Measurements from ENCODE around the gene NACC1. TPM values are rescaled to one million over a fixed set of nuclear protein-coding genes. Genes with fewer than 3 reads are reported as not detected.

NACC1 gene
- polyA plus RNA-seq (ENCODE audit: insufficient read length in 4 of 4), result 10 to 100 TPM; 18.0 to 41.2 (median 32.0) TPM

GRCh38 chr19:13117772-13118423 is at the start of gene NACC1:
Gene NACC1, plus strand, starts transcription at chr19:13118264. Its CDS starts 16,944 bp downstream, at chr19:13135208.
- DNase-seq (ENCODE audit: low read depth in 4 of 4, low spot score in 2 of 4), result peak in 3 of 4 donors; percentile 69 to 81 (median 75)

- no peak for DNase-seq (ENCODE audit: low read depth in 4 of 4, low spot score in 2 of 4)
Observed at GRCh38 chr19:13069415-13070359, 48.4 kb upstream of the NACC1 start.

GRCh38 chr19:13070425-13071140 is 47.5 kb upstream of the NACC1 start:
- DNase-seq (ENCODE audit: low read depth in 4 of 4, low spot score in 2 of 4), result no peak

DNA sequence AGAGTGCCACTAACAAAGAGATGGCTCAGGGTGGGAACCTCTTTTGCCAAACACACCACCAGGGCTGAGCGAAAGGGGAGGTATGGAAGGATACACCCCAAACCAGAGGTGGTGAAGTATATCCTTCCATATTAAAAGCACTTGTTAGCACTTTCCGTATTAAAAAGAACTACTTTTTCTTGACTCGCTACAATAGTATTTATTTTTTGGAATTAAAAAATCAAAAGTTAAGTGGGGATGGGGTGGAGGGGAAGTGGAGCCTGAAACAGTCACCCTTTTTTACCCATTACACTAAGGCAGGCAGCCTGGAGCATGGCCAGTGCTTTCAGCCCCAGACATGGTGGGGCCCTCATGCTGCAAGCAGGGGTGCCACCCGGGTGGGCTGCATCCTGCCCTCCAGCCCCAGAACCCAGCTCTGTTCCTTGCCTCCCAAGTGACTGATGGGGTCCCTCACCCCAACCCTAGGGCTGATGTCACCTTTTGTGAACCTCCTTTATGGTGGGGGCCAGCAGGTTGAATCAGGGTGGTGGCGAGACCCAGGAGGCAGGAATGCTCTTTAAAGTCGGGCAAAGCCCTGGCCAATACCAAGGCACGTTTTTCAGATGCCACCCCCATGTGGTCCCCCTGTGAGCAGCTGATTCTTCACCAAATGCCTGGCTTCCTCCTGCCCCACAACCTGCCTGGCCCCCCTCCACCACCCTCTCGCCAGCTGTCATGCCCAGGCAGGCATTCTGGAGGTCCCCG is 46.4 kb upstream of the NACC1 start:
- no peak for DNase-seq (ENCODE audit: low read depth in 4 of 4, low spot score in 2 of 4)

GRCh38 chr19:13072188-13072908 is 45.7 kb upstream of the NACC1 start:
- DNase-seq (ENCODE audit: low read depth in 4 of 4, low spot score in 2 of 4), result no peak

DNA sequence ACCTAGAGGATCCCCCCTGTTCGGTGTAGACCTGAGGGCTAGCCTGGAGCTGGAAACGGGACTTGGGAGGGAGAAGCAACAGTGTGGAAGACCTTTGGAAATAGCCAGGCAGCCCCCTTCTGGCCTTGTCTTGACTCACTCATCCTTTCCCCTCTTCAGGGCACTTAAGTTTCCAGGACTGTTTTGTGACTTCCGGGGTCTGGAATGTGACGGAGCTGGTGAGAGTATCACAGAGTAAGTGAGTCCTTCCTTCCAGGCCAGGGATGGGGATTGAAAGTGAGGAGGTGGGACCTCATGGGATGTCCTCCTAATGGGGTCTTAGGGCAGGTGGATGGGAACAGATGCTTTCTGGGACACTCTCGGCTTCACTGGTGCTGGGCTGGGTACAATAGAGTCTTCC is 44.8 kb upstream of the NACC1 start:
- DNase-seq (ENCODE audit: low read depth in 4 of 4, low spot score in 2 of 4), result no peak

GRCh38 chr19:13074378-13074777 is 43.7 kb upstream of the NACC1 start:
- no peak for DNase-seq (ENCODE audit: low read depth in 4 of 4, low spot score in 2 of 4)

GRCh38 chr19:13076320-13076719 is 41.7 kb upstream of the NACC1 start:
- no peak for DNase-seq (ENCODE audit: low read depth in 4 of 4, low spot score in 2 of 4)

DNA sequence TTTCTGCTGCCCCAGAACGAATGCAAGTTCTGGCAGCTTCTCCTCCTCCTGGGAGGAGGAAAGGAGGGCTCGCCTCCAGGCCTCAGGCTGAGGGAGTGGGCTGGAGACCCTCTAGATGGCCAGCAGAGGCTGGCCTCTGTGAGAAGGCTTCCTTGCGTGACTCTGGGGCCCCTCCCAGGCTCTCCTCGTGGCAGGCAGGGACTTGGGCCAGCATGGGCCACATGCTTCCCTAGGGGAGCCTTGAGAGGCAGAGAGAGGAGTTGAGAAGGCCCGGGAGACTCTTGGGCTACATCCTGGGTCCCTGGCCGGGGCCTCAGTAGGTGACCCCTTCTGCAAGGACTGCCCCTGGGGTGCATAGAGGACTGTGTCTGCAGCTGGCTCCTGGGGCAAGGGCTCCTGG is 41.3 kb upstream of the NACC1 start:
- DNase-seq (ENCODE audit: low read depth in 4 of 4, low spot score in 2 of 4), result no peak

GRCh38 chr19:13077240-13077639 is 40.8 kb upstream of the NACC1 start:
- no peak for DNase-seq (ENCODE audit: low read depth in 4 of 4, low spot score in 2 of 4)

GRCh38 chr19:13078381-13078780 is 39.7 kb upstream of the NACC1 start:
- no peak for DNase-seq (ENCODE audit: low read depth in 4 of 4, low spot score in 2 of 4)

GRCh38 chr19:13078897-13079541 is 39.0 kb upstream of the NACC1 start:
- no peak for DNase-seq (ENCODE audit: low read depth in 4 of 4, low spot score in 2 of 4)

DNA sequence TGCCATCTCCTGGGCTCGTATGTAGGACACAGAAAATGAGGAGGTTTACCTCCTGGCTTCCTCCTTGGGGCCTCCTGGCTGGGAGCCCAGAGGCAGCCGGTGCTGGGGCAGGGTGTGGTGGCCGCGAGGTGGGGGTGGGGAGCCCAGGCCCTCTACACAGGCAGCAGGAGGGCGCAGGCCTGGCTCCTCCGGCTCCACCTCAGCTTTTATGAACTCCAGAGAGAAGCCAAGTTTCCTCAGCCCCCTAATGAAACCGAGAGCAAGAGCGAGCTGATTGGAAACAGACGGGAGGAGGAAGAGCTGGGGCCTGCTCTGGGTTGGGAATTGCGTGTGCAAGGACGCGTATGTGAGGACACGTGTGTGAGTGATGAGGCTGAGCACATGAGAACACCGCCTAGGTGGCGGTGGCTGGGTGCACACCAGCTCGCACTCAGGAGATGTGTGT is 38.5 kb upstream of the NACC1 start:
- no peak for DNase-seq (ENCODE audit: low read depth in 4 of 4, low spot score in 2 of 4)

DNA sequence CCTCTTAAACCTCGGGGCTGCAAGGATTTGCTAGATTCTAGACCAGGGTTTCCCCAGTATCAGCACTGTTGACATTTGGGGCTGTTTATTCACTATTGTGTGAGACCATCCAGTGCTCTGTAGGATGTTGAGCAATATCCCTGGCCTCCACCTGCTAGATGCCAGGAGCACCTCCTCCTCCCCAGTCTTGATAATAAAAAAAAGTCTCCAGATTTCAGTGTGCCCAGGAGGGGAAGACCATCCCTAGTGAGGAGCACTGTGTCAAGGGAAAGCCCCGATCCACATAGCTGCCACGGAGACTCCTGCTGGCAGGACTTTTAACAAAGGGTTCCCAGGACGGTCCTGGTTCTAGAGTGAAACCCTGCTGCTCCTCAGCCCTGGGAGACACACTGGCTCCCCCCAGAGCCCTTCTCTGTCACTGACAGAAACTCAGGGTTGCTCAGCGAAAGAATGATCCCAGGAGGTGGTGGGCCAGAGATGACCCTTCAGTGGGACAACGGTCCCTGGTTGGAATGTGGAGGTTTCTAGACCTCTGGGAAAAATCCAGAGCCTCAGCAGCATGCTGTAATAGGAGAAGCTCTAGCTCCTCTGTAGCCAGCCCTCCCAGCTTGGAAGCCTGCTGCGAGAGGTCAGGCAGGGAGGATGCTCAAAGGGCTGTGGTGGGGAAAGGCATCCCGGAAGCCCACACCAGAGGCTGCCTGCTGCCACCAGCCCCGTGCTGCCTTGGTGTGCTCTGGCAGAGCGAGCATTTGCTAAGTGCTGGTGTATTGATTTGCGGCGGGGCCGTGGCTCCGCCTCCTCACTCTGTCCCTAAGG is 35.7 kb upstream of the NACC1 start:
- no peak for DNase-seq (ENCODE audit: low read depth in 4 of 4, low spot score in 2 of 4)

DNA sequence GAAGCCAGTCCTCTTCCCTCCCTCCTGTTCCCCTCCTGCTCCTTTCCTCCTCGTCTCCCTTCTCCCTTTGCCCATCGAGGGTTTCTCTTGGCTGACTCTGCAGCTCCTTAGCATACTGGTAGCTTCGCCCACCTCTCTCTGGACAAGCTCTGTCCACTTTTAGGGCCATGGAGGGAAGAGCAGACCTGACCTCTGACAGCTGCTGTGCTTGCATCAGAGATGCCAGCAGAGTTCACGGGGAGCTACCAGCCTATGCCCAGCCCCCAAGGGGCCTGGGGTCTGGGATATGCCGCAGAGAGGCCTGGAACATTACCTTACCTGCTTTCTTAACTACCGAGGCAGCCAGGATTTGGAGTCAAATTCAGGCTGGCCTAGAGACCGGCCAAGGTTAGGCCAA is 35.1 kb upstream of the NACC1 start:
- no peak for DNase-seq (ENCODE audit: low read depth in 4 of 4, low spot score in 2 of 4)

GRCh38 chr19:13083627-13084026 is 34.4 kb upstream of the NACC1 start:
- no peak for DNase-seq (ENCODE audit: low read depth in 4 of 4, low spot score in 2 of 4)

GRCh38 chr19:13085666-13086065 is 32.4 kb upstream of the NACC1 start:
- no peak for DNase-seq (ENCODE audit: low read depth in 4 of 4, low spot score in 2 of 4)

DNA sequence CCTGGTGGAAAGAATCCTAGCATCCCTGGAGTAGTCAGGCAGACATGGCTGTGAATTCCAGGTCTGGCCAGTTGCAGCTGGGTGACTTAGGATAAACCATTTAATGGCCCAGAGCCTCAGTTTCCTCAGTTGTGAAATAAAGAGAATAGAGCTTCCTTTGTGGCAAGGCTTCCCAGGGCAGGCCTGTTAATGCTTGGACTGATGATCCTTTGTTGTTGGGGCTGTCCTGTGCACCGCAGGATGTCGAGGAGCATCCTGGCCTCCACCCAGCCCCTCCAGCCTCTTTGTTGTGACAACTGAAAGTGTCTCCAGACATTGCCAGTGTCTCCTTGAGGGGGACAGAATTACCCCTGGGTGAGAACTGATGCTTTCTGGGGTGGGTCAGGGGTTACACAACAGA is 31.7 kb upstream of the NACC1 start:
- no peak for DNase-seq (ENCODE audit: low read depth in 4 of 4, low spot score in 2 of 4)
